Heart left ventricle (tissue), 16 donors: ENCODE measurements around the gene ITPRID2. TPM values are rescaled to one million over a fixed set of nuclear protein-coding genes. Genes with fewer than 3 reads are reported as not detected.

Source experiments
- ATAC-seq, 4 donors: fragments of 200-7000 bp; cut with Tn5 transposase; one replicate each; pipeline ENCODE4 v1.9.1; 2020 to 2022; ENCODE audit warnings: moderate library complexity in 4 of 4, mild to moderate bottlenecking in 3 of 4, moderate number of reproducible peaks in 1 of 4
- DNase-seq, 5 donors: peaks; one replicate each; pipeline ENCODE4 v3.0.0-alpha.2; 2020
- H3K27ac ChIP-seq, 12 donors: fragments of 200-600 bp; sonication (generic) in 4 of 12; one replicate each; pipeline versions ENCODE4 v1.5.0 to v1.8.0; 2016 to 2022; ENCODE audit warnings: mild to moderate bottlenecking in 2 of 12
- H3K27me3 ChIP-seq, 9 donors: fragments of 200-600 bp; sonication (generic) in 2 of 9; one replicate each; pipeline versions ENCODE4 v1.5.1 to v1.8.0; 2016 to 2022; ENCODE audit warnings: mild to moderate bottlenecking in 3 of 9
- H3K36me3 ChIP-seq, 9 donors: fragments of 200-600 bp; sonication (generic) in 2 of 9; one replicate each; pipeline versions ENCODE4 v1.5.0 to v1.8.0; 2018 to 2022; ENCODE audit warnings: mild to moderate bottlenecking in 2 of 9
- H3K4me1 ChIP-seq, 12 donors: fragments of 200-600 bp; sonication (generic) in 4 of 12; one replicate each; pipeline versions ENCODE4 v1.5.0 to v1.8.0; 2016 to 2022; ENCODE audit warnings: mild to moderate bottlenecking in 3 of 12
- H3K4me3 ChIP-seq, 12 donors: fragments of 200-600 bp; sonication (generic) in 4 of 12; one replicate each; pipeline versions ENCODE4 v1.5.0 to v1.8.0; 2017 to 2022; ENCODE audit warnings: mild to moderate bottlenecking in 9 of 12, moderate library complexity in 4 of 12
- H3K9me3 ChIP-seq, 12 donors: fragments of 200-600 bp; sonication (generic) in 4 of 12; one replicate each; pipeline versions ENCODE4 v1.5.0 to v1.8.0; 2016 to 2022; ENCODE audit warnings: mild to moderate bottlenecking in 1 of 12
- CTCF ChIP-seq, 12 donors: fragments of 200-600 bp; sonication (generic) in 4 of 12; IDR thresholded peaks; one replicate each; pipeline versions ENCODE4 v1.5.0 to v1.8.0; 2018 to 2022; ENCODE audit warnings: antibody characterized with exemption in 12 of 12, mild to moderate bottlenecking in 5 of 12
- POLR2A ChIP-seq, 2 donors: fragments of 450-650 bp; IDR thresholded peaks; one replicate each; pipeline ENCODE4 v1.6.1; 2017; ENCODE audit warnings: antibody characterized with exemption in 2 of 2, mild to moderate bottlenecking in 2 of 2, moderate library complexity in 2 of 2
- WGBS, 4 donors: extraction: QIAGEN DNeasy Blood & Tissue Kit in 2 of 4; methylation state at CpG; one replicate each; pipeline versions ENCODE4 v1.1.5 to v1.1.7; 2013 to 2018; 5-methylcytosine and 5-hydroxymethylcytosine counted together
- intact Hi-C, 10 donors: fragments of 100-400 bp; cut with DNase I; formaldehyde crosslinking; loops; one replicate each; pipeline versions ENCODE4 v1.11.1 to v1.14.2; 2022
- polyA plus RNA-seq, 2 donors: library from polyadenylated mRNA; stranded (reverse); fragments of 200-250 nt; gene quantifications; one replicate each; pipeline ENCODE4 v1.2.3, GENCODE V29; 2013
- total RNA-seq, 9 donors: library from RNA; depleted of rRNA in 2 of 9; stranded (reverse); fragments of >200 nt in 2 of 9; fragmentation: NEBNext Ultra II Directional in 3 of 9; extraction: Animal tissue kit (Norgen Biotek cat#: 25700) in 3 of 9; gene quantifications; one replicate each; pipeline versions ENCODE4 v1.1.0 to v1.2.4, GENCODE V29; 2016 to 2023
- donor health status: ischemic (EF 13 %, LVEDD 7.1; RV severe dilation, severe dysfunction).
- donor health status: healthy with polysubstance abuse.
- donor health status: DM: no; HTN: yes; CAD: no.
- donor health status: DM: no; HTN: no; CAD: no.
- donor health status: ischemic (EF 25% LVEDD 6.9; RV normal size, moderate dysfunction).
- donor health status: ischemic (EF 25% LVEDD 5.7; RV mildly dilated, moderate dysfunction).
- donor health status: healthy.
- donor health status: DM: yes; HTN: yes; CAD: no.
- donor health status: ischemic (EF 35%, LVEDD 5.7; RV mildly dilated, moderate dysfunction).
- donor health status: nonischemic (EF 11% LVEDD 7.7; RV severe dilation, severe dysfunction).
- donor health status: DM: yes; HTN: yes; CAD: no.
- donor health status: PGD.
- donor health status: ischemic (EF 29% LVEDD 5.4; RV normal size, mild dysfunction).
- donor health status: nonischemic (EF 23%, LVEDD 6.1; RV moderate dilation, normal function).

Gene ITPRID2
- total and polyA plus RNA-seq, 11 donors: 37.8 to 85.9 (median 59.3) TPM

- ATAC-seq (no peak), DNase-seq (no peak)
- Histone ChIP-seq H3K36me3 (no peaks in the 10 kb centered on the region), H3K9me3 (no peaks in the 10 kb centered on the region), H3K27ac (no peak overlapping the region), H3K4me1 (no peaks in the 10 kb centered on the region), H3K27me3 (no peaks in the 10 kb centered on the region), H3K4me3 (no peak overlapping the region)
- TF ChIP-seq CTCF (IDR thresholded peaks at IDR 0.05) (no peak), POLR2A (IDR thresholded peaks at IDR 0.05) (no peak)
- 86 to 95% (median 91%) methylated on average over 4 of the region's 4 CpGs for WGBS, 4 donors
- intact Hi-C loops: no loop called here
These were observed 28.8 kb upstream of the ITPRID2 start for GRCh38 chr2:181862583-181863281.

- no peaks in the 10 kb centered on the region for H3K36me3 ChIP-seq
- no peak overlapping the region for H3K4me3 ChIP-seq
- 87 to 92% (median 90%) methylated on average over 1 of the region's 1 CpG for WGBS, 4 donors
- no peaks in the 10 kb centered on the region for H3K27me3 ChIP-seq
- ATAC-seq (no peak), DNase-seq (no peak)
- intact Hi-C loops: no loop called here
- TF ChIP-seq POLR2A (IDR thresholded peaks at IDR 0.05) (no peak), CTCF (IDR thresholded peaks at IDR 0.05) (no peak)
- no peaks in the 10 kb centered on the region for H3K9me3 ChIP-seq
- H3K4me1 ChIP-seq: peaks cover 0 to 3% (median 0%) of the 10 kb centered on the region in 12 donors
- no peak overlapping the region for H3K27ac ChIP-seq
These were observed 19.4 kb upstream of the ITPRID2 start for GRCh38 chr2:181872178-181872577.

- no peak overlapping the region for H3K27ac ChIP-seq
- peaks cover 0 to 3% (median 0%) of the 10 kb centered on the region in 12 donors for H3K4me1 ChIP-seq
- ATAC-seq (peak in 2 of 4 donors; percentile 41 to 56), DNase-seq (peak in 1 of 5 donors; percentile 19)
- intact Hi-C loops: no loop called here
- 56 to 62% (median 57%) methylated on average over 2 of the region's 2 CpGs for WGBS, 4 donors
- no peaks in the 10 kb centered on the region for H3K9me3 ChIP-seq
- H3K36me3 ChIP-seq: no peaks in the 10 kb centered on the region
- no peak for TF ChIP-seq POLR2A (IDR thresholded peaks at IDR 0.05)
- no peak for TF ChIP-seq CTCF (IDR thresholded peaks at IDR 0.05)
- H3K4me3 ChIP-seq: no peak overlapping the region
- H3K27me3 ChIP-seq: no peaks in the 10 kb centered on the region
These were observed 14.9 kb upstream of the ITPRID2 start for GRCh38 chr2:181876614-181877063.

- WGBS, 4 donors: 86 to 89% (median 88%) methylated on average over 2 of the region's 2 CpGs
- Histone ChIP-seq H3K27ac (no peak overlapping the region), H3K27me3 (no peaks in the 10 kb centered on the region), H3K9me3 (no peaks in the 10 kb centered on the region), H3K4me3 (no peak overlapping the region), H3K36me3 (no peaks in the 10 kb centered on the region), H3K4me1 (peaks cover 0 to 3% (median 0%) of the 10 kb centered on the region in 12 donors)
- TF ChIP-seq CTCF (IDR thresholded peaks at IDR 0.05): no peak
- no peak for TF ChIP-seq POLR2A (IDR thresholded peaks at IDR 0.05)
- DNase-seq: no peak
- no peak for ATAC-seq
- intact Hi-C loops: no loop called here
These were observed 14.3 kb upstream of the ITPRID2 start for GRCh38 chr2:181877181-181877664.
